ENCODE results near the gene MAS1L. TPM values are rescaled to one million over a fixed set of nuclear protein-coding genes. Genes with fewer than 3 reads are reported as not detected.
"Not testable (repeated sequence)": the region's sequence is repeated elsewhere in the genome, so short reads cannot be mapped to it uniquely, and the experiment has no call there.

The MAS1L gene
- polyA plus RNA-seq, 3 donors: not detected

- 100% methylated on average over 1 of the region's 1 CpG for WGBS (ENCODE audit: insufficient coverage)
- Histone ChIP-seq H3K4me2 (replicated peaks; ENCODE audit: extremely low read depth, low read length, poor library complexity, severe bottlenecking) (no peak overlapping the region), H2AFZ (ENCODE audit: insufficient read depth, low read depth, low read length, poor library complexity, severe bottlenecking) (no peak overlapping the region), H3K4me3 (replicated peaks in 1 of 3; ENCODE audit: low read depth in 2 of 3, low read length in 3 of 3) (no peak overlapping the region), H4K20me1 (ENCODE audit: insufficient read depth, low read length) (no peaks in the 10 kb centered on the region), H3K79me2 (ENCODE audit: insufficient read depth, low read length) (no peaks in the 10 kb centered on the region), H3K36me3 (replicated peaks in 1 of 2; ENCODE audit: control insufficient read depth in 1 of 2, insufficient read depth in 2 of 2, low read length in 2 of 2) (no peaks in the 10 kb centered on the region), H3K9me3 (replicated peaks in 1 of 2; ENCODE audit: control insufficient read depth in 1 of 2, insufficient read depth in 1 of 2, low read length in 2 of 2) (peaks cover 0 to 3% of the 10 kb centered on the region in 2 donors), H3K27ac (ENCODE audit: low read depth in 1 of 2, low read length in 2 of 2) (no peak overlapping the region), H3K27me3 (ENCODE audit: control insufficient read depth in 2 of 2, insufficient read depth in 2 of 2, low read length in 2 of 2) (no peaks in the 10 kb centered on the region), H3K4me1 (ENCODE audit: control insufficient read depth in 1 of 2, insufficient read depth in 2 of 2, low read length in 2 of 2) (no peaks in the 10 kb centered on the region), H3K9ac (ENCODE audit: insufficient read depth, low read length, poor library complexity, severe bottlenecking) (no peak overlapping the region)
- Mint-ChIP-seq H3K27me3 (ENCODE audit: low read depth in 3 of 3) (peaks cover 1 to 5% (median 1%) of the 10 kb centered on the region in 3 donors), H3K4me1 (no peaks in the 10 kb centered on the region), H3K27ac (no peak overlapping the region), H3K9me3 (peaks cover 8 to 18% (median 11%) of the 10 kb centered on the region in 7 donors), H3K36me3 (no peaks in the 10 kb centered on the region), H3K4me3 (no peak overlapping the region)
- intact Hi-C loops (cut with micrococcal nuclease): no loop called here
- DNase-seq: no peak
- no peak for TF ChIP-seq CTCF (IDR thresholded peaks at IDR 0.05)
Measured at GRCh38 chr6:29442719-29443118, 45.0 kb downstream of the MAS1L start.

GRCh38 chr6:29439006-29439405 is 48.8 kb downstream of the MAS1L start, which contains the start of gene OR10C1:
OR10C1 (plus strand) TSS chr6:29439306; CDS start chr6:29440016, 710 bp downstream.
- Histone ChIP-seq H3K36me3 (replicated peaks in 1 of 2; ENCODE audit: control insufficient read depth in 1 of 2, insufficient read depth in 2 of 2, low read length in 2 of 2) (no peaks in the 10 kb centered on the region), H3K79me2 (ENCODE audit: insufficient read depth, low read length) (no peaks in the 10 kb centered on the region), H3K27ac (ENCODE audit: low read depth in 1 of 2, low read length in 2 of 2) (no peak within 1 kb of the TSS), H3K27me3 (ENCODE audit: control insufficient read depth in 2 of 2, insufficient read depth in 2 of 2, low read length in 2 of 2) (no peaks in the 10 kb centered on the region), H2AFZ (ENCODE audit: insufficient read depth, low read depth, low read length, poor library complexity, severe bottlenecking) (no peak within 1 kb of the TSS), H4K20me1 (ENCODE audit: insufficient read depth, low read length) (no peaks in the 10 kb centered on the region), H3K4me2 (replicated peaks; ENCODE audit: extremely low read depth, low read length, poor library complexity, severe bottlenecking) (no peak within 1 kb of the TSS), H3K4me1 (ENCODE audit: control insufficient read depth in 1 of 2, insufficient read depth in 2 of 2, low read length in 2 of 2) (no peaks in the 10 kb centered on the region), H3K9me3 (replicated peaks in 1 of 2; ENCODE audit: control insufficient read depth in 1 of 2, insufficient read depth in 1 of 2, low read length in 2 of 2) (no peaks in the 10 kb centered on the region), H3K9ac (ENCODE audit: insufficient read depth, low read length, poor library complexity, severe bottlenecking) (no peak within 1 kb of the TSS), H3K4me3 (replicated peaks in 1 of 3; ENCODE audit: low read depth in 2 of 3, low read length in 3 of 3) (no peak within 1 kb of the TSS)
- Mint-ChIP-seq H3K36me3 (no peaks in the 10 kb centered on the region), H3K27ac (no peak within 1 kb of the TSS), H3K4me1 (no peaks in the 10 kb centered on the region), H3K4me3 (no peak within 1 kb of the TSS), H3K27me3 (ENCODE audit: low read depth in 3 of 3) (peaks cover 1 to 5% (median 3%) of the 10 kb centered on the region in 3 donors), H3K9me3 (peaks cover 3 to 9% (median 7%) of the 10 kb centered on the region in 7 donors)
- intact Hi-C loops (cut with micrococcal nuclease): no loop called here
- no peak for DNase-seq
- no peak for TF ChIP-seq CTCF (IDR thresholded peaks at IDR 0.05)

GRCh38 chr6:29436730-29437129 is 51.0 kb downstream of the MAS1L start:
- H4K20me1 ChIP-seq (ENCODE audit: insufficient read depth, low read length); H3K9me3 ChIP-seq (replicated peaks in 1 of 2; ENCODE audit: control insufficient read depth in 1 of 2, insufficient read depth in 1 of 2, low read length in 2 of 2); H3K27ac ChIP-seq (ENCODE audit: low read depth in 1 of 2, low read length in 2 of 2); intact Hi-C loops (cut with micrococcal nuclease); H3K79me2 ChIP-seq (ENCODE audit: insufficient read depth, low read length); H3K4me3 ChIP-seq (replicated peaks in 1 of 3; ENCODE audit: low read depth in 2 of 3, low read length in 3 of 3); H3K27ac Mint-ChIP-seq; H2AFZ ChIP-seq (ENCODE audit: insufficient read depth, low read depth, low read length, poor library complexity, severe bottlenecking); H3K4me1 Mint-ChIP-seq; H3K4me3 Mint-ChIP-seq; H3K27me3 ChIP-seq (ENCODE audit: control insufficient read depth in 2 of 2, insufficient read depth in 2 of 2, low read length in 2 of 2); DNase-seq; H3K36me3 Mint-ChIP-seq; H3K27me3 Mint-ChIP-seq (ENCODE audit: low read depth in 3 of 3); H3K4me1 ChIP-seq (ENCODE audit: control insufficient read depth in 1 of 2, insufficient read depth in 2 of 2, low read length in 2 of 2); H3K4me2 ChIP-seq (replicated peaks; ENCODE audit: extremely low read depth, low read length, poor library complexity, severe bottlenecking); H3K36me3 ChIP-seq (replicated peaks in 1 of 2; ENCODE audit: control insufficient read depth in 1 of 2, insufficient read depth in 2 of 2, low read length in 2 of 2); H3K9me3 Mint-ChIP-seq; H3K9ac ChIP-seq (ENCODE audit: insufficient read depth, low read length, poor library complexity, severe bottlenecking): not testable (repeated sequence)
- WGBS (ENCODE audit: insufficient coverage): 100% methylated on average over 3 of the region's 18 CpGs
